Superior temporal gyrus (tissue), 1 donor: ENCODE data around the gene RYR2.

Source experiments
- DNase-seq: peaks from one replicate; pipeline ENCODE4 v3.0.0-alpha.2; 2016; ENCODE audit errors: extremely low spot score

Gene RYR2

GRCh38 chr1:237852342-237852741, 810.4 kb downstream of the RYR2 start:
- DNase-seq = no peak

- DNase-seq = no peak
These were observed 815.5 kb downstream of the RYR2 start for GRCh38 chr1:237857455-237857854.

GRCh38 chr1:237858992-237859391, 817.0 kb downstream of the RYR2 start:
- DNase-seq = no peak

GRCh38 chr1:237861944-237862343, 820.0 kb downstream of the RYR2 start:
- no peak for DNase-seq

- DNase-seq = no peak
These were observed 821.2 kb downstream of the RYR2 start for GRCh38 chr1:237863234-237863633.

- DNase-seq = peak; percentile 81
These were observed 822.6 kb downstream of the RYR2 start for GRCh38 chr1:237864338-237865244.

GRCh38 chr1:237867380-237867888, 825.5 kb downstream of the RYR2 start:
- no peak for DNase-seq

GRCh38 chr1:237868817-237869600, 827.0 kb downstream of the RYR2 start:
- DNase-seq = no peak

GRCh38 chr1:237873487-237874211, 831.7 kb downstream of the RYR2 start:
- DNase-seq = no peak

- DNase-seq = no peak
These were observed 833.3 kb downstream of the RYR2 start for GRCh38 chr1:237875291-237875690.

- peak; percentile 43 for DNase-seq
These were observed 835.6 kb downstream of the RYR2 start for GRCh38 chr1:237877631-237878030.

GRCh38 chr1:237878406-237878805, 836.4 kb downstream of the RYR2 start:
- no peak for DNase-seq

- no peak for DNase-seq
These were observed 837.2 kb downstream of the RYR2 start for GRCh38 chr1:237879195-237879594.
